CD4-positive, alpha-beta T cell treated with Interleukin-17A for 4 hours (primary cell): ENCODE data around the gene EFNA4.

ENCODE experiments used
- DNase-seq: peaks from one replicate; pipeline ENCODE4 v3.0.0-alpha.2; 2020; ENCODE audit warnings: mixed read lengths

EFNA4 gene, protein sequence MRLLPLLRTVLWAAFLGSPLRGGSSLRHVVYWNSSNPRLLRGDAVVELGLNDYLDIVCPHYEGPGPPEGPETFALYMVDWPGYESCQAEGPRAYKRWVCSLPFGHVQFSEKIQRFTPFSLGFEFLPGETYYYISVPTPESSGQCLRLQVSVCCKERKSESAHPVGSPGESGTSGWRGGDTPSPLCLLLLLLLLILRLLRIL

DNA sequence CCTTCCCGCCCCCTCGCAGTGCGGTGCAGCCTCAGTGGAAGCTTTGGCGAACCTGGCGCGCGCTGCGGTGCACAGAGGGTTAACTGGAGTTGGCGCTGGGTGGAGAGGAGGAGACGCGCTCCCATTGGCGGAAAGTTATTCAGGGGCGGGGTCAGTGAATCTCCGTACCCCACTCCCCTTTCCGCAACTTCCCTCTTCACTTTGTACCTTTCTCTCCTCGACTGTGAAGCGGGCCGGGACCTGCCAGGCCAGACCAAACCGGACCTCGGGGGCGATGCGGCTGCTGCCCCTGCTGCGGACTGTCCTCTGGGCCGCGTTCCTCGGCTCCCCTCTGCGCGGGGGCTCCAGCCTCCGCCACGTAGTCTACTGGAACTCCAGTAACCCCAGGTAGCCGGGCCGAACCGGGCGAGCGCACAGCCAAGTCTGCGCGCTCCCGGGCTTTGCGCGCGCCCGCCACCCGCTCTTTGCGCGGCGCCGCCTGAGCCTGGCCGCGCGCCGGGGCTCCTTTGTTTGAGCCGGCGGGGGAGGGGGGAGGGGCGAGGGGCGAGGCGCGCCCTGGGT lies at the start of gene EFNA4:
TSS of gene EFNA4 (plus strand) at position 191 of the 561 bp plus-strand sequence. CDS start at position 275, 84 bp downstream.
- DNase-seq: peak; percentile 90

- no peak for DNase-seq
Observed at GRCh38 chr1:155014709-155015508, 48.6 kb upstream of the EFNA4 start.

DNA sequence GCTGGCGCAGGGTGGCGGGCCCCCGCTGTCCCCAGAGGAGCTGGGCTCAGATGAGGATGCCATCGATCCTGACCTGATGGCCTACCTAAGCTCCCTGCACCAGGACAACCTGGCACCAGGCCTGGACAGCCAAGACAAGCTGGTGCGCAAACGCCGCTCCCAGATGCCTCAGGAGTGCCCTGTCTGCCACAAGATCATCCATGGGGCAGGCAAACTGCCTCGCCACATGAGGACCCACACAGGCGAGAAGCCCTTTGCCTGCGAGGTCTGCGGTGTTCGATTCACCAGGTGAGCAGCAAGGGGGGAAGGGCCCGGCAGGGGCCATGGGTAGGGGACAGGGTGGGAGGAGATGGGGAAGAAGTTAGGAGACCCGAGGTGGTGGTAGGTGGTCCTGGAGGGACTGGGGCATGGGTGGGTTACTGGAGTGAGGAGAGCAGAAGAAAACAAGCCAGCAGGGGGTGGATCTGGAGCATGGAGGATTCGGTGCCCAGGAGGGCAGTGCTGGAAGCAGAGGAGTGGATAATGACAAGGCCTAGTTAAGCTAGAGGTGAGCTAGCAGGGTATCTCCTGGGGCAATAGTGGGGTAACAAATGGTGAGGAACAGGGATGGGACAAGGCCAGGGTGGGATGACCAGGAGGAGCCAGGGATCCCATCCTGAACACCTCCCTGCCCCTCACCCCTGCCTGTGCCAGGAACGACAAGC lies 47.9 kb upstream of the EFNA4 start:
- no peak for DNase-seq

GRCh38 chr1:155016231-155016831 lies 47.2 kb upstream of the EFNA4 start:
- peak; percentile 57 for DNase-seq

- DNase-seq: peak; percentile 95
Observed at GRCh38 chr1:155017041-155017945, 46.2 kb upstream of the EFNA4 start.

- no peak for DNase-seq
Observed at GRCh38 chr1:155017946-155018316, 45.6 kb upstream of the EFNA4 start.

DNA sequence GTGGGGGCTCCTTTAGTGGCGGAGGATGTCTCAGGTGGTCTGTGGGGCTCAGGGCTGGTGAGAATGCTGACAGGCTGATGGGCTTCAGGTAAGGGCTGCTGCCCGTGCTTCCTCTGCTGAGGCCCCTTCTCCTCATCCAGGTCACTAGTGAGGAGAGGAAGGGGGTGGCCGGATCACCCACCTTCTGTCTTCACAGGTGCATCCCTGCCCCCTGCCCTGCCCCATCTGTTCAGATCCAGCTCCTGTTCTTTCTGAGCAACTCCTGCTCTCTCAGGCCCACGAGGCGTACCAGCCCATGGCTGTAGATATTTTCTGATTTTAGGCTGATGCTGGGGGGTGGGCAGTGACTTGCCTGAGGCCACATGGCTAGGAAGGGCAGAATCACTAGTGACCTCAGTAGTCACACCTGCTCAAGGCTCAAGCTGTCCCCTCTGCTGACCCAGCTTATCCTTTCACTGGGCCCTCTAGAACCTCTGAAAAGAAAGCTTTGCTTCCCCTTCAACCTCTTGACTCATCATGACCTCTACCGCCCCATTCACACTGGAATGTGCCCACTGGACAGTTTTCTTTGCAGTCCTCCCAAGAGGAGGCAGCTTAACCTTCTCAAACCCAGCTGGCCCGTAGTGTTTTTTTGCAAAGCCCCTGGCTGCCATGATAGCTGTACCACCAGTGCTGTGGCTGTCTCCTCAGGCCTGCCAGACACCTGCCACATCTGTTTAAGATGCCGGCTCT lies 44.8 kb upstream of the EFNA4 start:
- no peak for DNase-seq

GRCh38 chr1:155019377-155020245 lies 43.9 kb upstream of the EFNA4 start:
- DNase-seq: no peak

DNA sequence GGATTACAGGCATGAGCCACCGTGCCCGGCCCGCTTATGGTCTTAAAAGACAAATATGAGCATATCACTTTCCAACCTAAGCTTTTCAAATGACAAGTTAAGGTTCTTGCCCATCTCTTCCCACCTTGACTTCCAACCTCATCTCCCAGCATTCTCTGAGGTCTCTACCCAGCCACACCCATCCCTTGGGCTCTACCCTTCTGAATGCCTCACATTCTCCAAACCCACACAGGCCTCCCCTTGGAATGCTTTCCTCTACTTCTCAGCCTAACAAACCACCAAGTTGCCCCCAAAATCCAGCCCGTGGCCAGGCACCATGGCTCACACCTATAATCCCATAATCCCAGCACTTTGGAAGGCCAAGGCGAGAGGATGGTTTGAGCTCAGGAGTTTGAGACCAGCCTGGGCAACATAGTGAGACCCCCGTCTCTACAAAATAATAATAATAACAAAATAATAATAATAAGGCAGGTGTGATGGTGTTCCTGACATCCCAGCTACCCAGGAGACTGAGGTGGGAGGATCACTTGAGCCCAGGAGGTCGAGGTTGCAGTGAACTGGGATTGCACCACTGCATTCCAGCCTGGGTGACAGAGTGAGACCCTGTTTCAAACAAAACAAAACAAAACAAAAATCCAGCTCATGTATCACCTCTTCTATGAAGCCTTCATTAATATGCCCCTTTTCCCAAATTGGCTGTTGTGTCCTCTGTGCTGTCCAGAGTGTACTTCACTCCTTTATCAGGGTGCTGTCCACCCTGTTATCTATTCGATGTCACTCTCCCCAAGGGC lies 41.2 kb upstream of the EFNA4 start:
- DNase-seq: no peak

DNA sequence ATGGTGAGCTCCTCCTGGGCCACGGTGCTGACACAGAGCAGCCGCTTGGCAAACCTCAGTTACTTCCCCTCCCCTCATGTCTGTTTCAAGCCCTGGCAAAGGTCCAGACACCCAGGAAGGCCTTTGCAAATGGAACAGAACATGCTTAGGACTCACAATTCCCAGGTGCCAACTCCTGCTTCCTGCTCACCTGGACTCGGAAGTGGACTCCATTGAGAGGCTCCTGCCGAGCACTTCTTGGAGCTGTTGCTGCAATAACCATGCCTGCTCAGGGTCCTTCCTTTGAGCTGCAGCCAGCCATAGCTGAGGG lies 40.7 kb upstream of the EFNA4 start:
- DNase-seq: no peak

- DNase-seq: no peak
Observed at GRCh38 chr1:155023627-155024026, 39.9 kb upstream of the EFNA4 start.

- no peak for DNase-seq
Observed at GRCh38 chr1:155024315-155024714, 39.2 kb upstream of the EFNA4 start.

DNA sequence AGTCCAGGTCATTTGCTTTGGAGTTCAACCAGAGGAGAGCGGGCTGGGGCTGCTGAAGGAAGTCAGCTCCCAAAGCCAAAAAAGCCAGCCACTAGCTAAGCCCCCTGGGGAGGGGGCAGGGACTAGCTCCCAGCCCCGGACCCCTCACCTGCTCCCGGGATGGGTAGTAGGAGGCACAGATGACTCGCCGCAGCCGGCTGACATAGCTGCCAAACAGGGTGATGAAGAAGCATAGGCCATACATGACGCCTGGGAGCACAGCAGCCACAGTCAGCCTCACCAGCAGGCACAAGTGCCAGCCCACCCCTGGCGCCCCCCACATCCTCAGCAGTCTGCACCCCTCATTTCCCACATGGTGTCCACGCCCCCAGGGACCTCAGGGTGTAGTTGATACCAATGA lies 37.4 kb upstream of the EFNA4 start:
- DNase-seq: no peak

- DNase-seq: no peak
Observed at GRCh38 chr1:155026588-155026987, 37.0 kb upstream of the EFNA4 start.

DNA sequence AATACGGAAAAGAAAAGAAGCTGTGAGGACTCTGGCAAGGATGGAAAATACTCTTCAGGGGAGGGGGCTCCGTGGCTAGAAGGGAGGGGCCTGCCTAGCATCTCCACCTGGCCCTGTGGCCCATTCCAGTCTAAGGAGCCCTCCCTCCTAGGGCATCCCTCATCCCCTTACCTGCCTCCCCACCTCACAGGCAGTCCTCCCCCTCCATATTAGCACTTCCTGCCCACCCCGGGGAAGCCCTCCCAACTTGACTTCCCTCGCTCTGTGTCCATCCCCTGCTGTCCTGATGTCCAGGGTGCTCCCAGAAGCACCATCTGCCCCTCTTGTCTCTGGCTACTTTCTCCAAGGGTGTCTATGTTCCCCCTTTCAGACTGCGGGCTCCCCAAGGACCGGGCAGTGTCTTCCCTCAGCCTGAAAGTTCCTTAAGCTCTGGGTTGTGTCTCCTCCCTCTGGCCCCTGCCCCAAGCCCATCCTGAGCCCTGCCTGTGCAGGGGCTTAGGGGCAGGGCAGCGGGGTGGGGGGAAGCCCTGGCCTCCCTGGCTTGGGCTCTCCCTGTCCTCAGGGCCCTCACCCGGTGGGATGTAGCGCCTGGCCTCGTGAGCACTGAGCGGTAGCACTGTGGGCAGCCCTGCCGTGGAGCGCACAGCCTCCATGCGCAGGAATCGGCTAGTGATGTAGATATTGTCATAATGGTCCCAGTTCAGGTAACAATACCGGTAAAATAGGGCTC lies 33.9 kb upstream of the EFNA4 start:
- no peak for DNase-seq

GRCh38 chr1:155030243-155030795 lies 33.2 kb upstream of the EFNA4 start:
- DNase-seq: no peak

DNA sequence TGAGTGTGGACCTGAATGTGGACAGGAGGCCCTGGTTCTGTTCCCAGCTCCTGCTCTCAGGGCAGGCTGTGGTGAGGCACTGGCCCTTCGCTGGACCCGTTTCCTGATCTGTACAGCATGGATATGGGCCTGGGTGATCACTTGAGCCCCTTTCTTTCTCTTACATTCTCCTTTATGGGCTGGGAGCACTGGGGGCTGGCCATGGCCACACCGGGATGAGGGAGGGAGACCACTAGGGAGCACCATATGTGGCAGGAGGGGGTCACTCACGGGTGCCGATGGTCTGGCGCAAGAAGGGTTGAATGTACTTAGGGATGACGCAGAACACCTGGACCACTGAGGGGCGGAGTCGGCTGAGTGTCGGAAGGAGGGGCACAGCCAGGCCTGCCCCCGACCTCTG lies 32.6 kb upstream of the EFNA4 start:
- no peak for DNase-seq

- DNase-seq: no peak
Observed at GRCh38 chr1:155032886-155033285, 30.7 kb upstream of the EFNA4 start.

GRCh38 chr1:155033524-155033923 lies 30.0 kb upstream of the EFNA4 start, which contains the start of the genes DCST1 and DCST2:
TSS of gene DCST1 (plus strand) at chr1:155033824. CDS start at chr1:155034037, 213 bp downstream.
TSS of gene DCST2 (minus strand) at chr1:155033781. CDS start at chr1:155033701, 80 bp downstream.
- DNase-seq: no peak
